ENCODE data around the gene FLNB. TPM values are rescaled to one million over a fixed set of nuclear protein-coding genes. Genes with fewer than 3 reads are reported as not detected.

The FLNB gene
- total and polyA plus RNA-seq, 2 of the 8 experiments (the other 6 are each of a cell fraction or from before 2014, with no cell fraction given), result 72.3 to 118 TPM

- TF ChIP-seq, protein P1, sequence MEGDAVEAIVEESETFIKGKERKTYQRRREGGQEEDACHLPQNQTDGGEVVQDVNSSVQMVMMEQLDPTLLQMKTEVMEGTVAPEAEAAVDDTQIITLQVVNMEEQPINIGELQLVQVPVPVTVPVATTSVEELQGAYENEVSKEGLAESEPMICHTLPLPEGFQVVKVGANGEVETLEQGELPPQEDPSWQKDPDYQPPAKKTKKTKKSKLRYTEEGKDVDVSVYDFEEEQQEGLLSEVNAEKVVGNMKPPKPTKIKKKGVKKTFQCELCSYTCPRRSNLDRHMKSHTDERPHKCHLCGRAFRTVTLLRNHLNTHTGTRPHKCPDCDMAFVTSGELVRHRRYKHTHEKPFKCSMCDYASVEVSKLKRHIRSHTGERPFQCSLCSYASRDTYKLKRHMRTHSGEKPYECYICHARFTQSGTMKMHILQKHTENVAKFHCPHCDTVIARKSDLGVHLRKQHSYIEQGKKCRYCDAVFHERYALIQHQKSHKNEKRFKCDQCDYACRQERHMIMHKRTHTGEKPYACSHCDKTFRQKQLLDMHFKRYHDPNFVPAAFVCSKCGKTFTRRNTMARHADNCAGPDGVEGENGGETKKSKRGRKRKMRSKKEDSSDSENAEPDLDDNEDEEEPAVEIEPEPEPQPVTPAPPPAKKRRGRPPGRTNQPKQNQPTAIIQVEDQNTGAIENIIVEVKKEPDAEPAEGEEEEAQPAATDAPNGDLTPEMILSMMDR (IDR thresholded peaks at IDR 0.05; ENCODE audit: control extremely low read depth in 1 of 3, insufficient read depth in 1 of 3, low read depth in 1 of 3, low read length in 3 of 3), result no peak
- TF ChIP-seq RNF2 (IDR thresholded peaks at IDR 0.05; ENCODE audit: borderline replicate concordance, low read depth, low read length, missing control alignments, poor library complexity, severe bottlenecking) (no peak), SIX5 (IDR thresholded peaks at IDR 0.05; ENCODE audit: low read depth, low read length) (no peak), CBX5 (IDR thresholded peaks at IDR 0.05; ENCODE audit: low read depth, low read length) (no peak), SUZ12 (IDR thresholded peaks at IDR 0.05; ENCODE audit: low read length) (no peak)
These were observed 69.5 kb downstream of the FLNB start (continued) for GRCh38 chr3:58077596-58078285.
